Measurements from ENCODE around the gene SIGLEC11. TPM values are rescaled to one million over a fixed set of nuclear protein-coding genes. Genes with fewer than 3 reads are reported as not detected.
A peak's percentile ranks its signal among the peaks of the same experiment; 100 is the strongest.

Gene SIGLEC11
- total and polyA plus RNA-seq, 2 of the 13 experiments (the other 11 are each of a cell fraction or from before 2014, with no cell fraction given) = not detected

DNA sequence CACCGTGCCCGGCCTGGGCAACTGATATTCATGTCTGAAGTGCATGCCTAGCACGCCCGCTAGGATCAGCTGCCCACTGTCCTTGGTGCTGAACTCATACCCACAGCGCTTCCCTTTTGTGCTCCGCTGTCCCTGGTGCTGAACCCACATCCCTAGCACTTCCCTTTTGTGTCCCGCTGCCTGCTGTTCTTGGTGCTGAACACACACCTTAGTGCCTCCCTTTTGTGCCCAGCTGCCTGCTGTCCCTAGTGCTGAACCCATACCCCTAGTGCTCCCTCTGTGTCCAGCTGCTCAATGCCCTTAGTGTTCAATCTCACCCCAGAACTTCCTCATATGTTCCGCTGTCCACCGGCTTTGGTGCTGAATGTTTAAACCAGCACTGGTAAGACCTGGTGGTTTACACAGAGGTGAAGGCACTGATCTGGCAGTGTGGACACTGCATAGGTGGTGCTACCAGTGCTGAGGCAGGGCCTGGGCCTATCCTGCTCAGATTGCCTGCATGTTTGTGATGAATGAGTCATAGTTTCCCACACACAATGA lies 26.3 kb upstream of the SIGLEC11 start (continued):
- TF ChIP-seq ZBTB7A (CRISPR knock-in tag; IDR thresholded peaks at IDR 0.05) (peak; percentile 100), ZFYVE20 (CRISPR knock-in tag; IDR thresholded peaks at IDR 0.05; ENCODE audit: borderline replicate concordance, low read depth) (peak; percentile 100), SMC3 (IDR thresholded peaks at IDR 0.05; ENCODE audit: low read length) (no peak), KDM6A (CRISPR knock-in tag; IDR thresholded peaks at IDR 0.05; ENCODE audit: low read depth) (peak; percentile 65; the same call in 1 of the 2 replicates), CBFB (CRISPR knock-in tag; IDR thresholded peaks at IDR 0.05) (peak; percentile 97), ZNF883 (CRISPR knock-in tag; IDR thresholded peaks at IDR 0.05; ENCODE audit: not compliant biosample characterization) (peak; percentile 100), ZNF605 (CRISPR knock-in tag; IDR thresholded peaks at IDR 0.05) (peak; percentile 100), ZNF83 (CRISPR knock-in tag; IDR thresholded peaks at IDR 0.05; ENCODE audit: borderline replicate concordance) (peak; percentile 100), MTA1 (CRISPR knock-in tag; IDR thresholded peaks at IDR 0.05; ENCODE audit: borderline replicate concordance) (peak; percentile 98), ZNF367 (CRISPR knock-in tag; IDR thresholded peaks at IDR 0.05; ENCODE audit: borderline replicate concordance) (peak; percentile 100), ZNF781 (CRISPR knock-in tag; IDR thresholded peaks at IDR 0.05; ENCODE audit: borderline replicate concordance, not compliant biosample characterization) (peak; percentile 100), PTBP1 (IDR thresholded peaks at IDR 0.05; ENCODE audit: low read depth, low read length, poor library complexity, severe bottlenecking) (no peak), MEIS1 (CRISPR knock-in tag; IDR thresholded peaks at IDR 0.05; ENCODE audit: borderline replicate concordance) (peak; percentile 100), ZNF326 (CRISPR knock-in tag; IDR thresholded peaks at IDR 0.05; ENCODE audit: borderline replicate concordance) (peak; percentile 97), FOXO1 (CRISPR knock-in tag; IDR thresholded peaks at IDR 0.05) (peak; percentile 98), BHLHE40 (IDR thresholded peaks at IDR 0.05; ENCODE audit: low read length) (no peak), ZNF792 (CRISPR knock-in tag; IDR thresholded peaks at IDR 0.05) (peak; percentile 100)
- TF ChIP-seq, protein P1, sequence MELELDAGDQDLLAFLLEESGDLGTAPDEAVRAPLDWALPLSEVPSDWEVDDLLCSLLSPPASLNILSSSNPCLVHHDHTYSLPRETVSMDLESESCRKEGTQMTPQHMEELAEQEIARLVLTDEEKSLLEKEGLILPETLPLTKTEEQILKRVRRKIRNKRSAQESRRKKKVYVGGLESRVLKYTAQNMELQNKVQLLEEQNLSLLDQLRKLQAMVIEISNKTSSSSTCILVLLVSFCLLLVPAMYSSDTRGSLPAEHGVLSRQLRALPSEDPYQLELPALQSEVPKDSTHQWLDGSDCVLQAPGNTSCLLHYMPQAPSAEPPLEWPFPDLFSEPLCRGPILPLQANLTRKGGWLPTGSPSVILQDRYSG (CRISPR knock-in tag; IDR thresholded peaks at IDR 0.05) = peak; percentile 100
- TF ChIP-seq, protein P2, sequence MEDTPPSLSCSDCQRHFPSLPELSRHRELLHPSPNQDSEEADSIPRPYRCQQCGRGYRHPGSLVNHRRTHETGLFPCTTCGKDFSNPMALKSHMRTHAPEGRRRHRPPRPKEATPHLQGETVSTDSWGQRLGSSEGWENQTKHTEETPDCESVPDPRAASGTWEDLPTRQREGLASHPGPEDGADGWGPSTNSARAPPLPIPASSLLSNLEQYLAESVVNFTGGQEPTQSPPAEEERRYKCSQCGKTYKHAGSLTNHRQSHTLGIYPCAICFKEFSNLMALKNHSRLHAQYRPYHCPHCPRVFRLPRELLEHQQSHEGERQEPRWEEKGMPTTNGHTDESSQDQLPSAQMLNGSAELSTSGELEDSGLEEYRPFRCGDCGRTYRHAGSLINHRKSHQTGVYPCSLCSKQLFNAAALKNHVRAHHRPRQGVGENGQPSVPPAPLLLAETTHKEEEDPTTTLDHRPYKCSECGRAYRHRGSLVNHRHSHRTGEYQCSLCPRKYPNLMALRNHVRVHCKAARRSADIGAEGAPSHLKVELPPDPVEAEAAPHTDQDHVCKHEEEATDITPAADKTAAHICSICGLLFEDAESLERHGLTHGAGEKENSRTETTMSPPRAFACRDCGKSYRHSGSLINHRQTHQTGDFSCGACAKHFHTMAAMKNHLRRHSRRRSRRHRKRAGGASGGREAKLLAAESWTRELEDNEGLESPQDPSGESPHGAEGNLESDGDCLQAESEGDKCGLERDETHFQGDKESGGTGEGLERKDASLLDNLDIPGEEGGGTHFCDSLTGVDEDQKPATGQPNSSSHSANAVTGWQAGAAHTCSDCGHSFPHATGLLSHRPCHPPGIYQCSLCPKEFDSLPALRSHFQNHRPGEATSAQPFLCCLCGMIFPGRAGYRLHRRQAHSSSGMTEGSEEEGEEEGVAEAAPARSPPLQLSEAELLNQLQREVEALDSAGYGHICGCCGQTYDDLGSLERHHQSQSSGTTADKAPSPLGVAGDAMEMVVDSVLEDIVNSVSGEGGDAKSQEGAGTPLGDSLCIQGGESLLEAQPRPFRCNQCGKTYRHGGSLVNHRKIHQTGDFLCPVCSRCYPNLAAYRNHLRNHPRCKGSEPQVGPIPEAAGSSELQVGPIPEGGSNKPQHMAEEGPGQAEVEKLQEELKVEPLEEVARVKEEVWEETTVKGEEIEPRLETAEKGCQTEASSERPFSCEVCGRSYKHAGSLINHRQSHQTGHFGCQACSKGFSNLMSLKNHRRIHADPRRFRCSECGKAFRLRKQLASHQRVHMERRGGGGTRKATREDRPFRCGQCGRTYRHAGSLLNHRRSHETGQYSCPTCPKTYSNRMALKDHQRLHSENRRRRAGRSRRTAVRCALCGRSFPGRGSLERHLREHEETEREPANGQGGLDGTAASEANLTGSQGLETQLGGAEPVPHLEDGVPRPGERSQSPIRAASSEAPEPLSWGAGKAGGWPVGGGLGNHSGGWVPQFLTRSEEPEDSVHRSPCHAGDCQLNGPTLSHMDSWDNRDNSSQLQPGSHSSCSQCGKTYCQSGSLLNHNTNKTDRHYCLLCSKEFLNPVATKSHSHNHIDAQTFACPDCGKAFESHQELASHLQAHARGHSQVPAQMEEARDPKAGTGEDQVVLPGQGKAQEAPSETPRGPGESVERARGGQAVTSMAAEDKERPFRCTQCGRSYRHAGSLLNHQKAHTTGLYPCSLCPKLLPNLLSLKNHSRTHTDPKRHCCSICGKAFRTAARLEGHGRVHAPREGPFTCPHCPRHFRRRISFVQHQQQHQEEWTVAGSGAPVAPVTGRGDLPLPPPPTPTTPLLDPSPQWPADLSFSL (CRISPR knock-in tag; IDR thresholded peaks at IDR 0.05) = peak; percentile 95
- TF ChIP-seq, protein P3, sequence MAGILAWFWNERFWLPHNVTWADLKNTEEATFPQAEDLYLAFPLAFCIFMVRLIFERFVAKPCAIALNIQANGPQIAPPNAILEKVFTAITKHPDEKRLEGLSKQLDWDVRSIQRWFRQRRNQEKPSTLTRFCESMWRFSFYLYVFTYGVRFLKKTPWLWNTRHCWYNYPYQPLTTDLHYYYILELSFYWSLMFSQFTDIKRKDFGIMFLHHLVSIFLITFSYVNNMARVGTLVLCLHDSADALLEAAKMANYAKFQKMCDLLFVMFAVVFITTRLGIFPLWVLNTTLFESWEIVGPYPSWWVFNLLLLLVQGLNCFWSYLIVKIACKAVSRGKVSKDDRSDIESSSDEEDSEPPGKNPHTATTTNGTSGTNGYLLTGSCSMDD (CRISPR knock-in tag; IDR thresholded peaks at IDR 0.05) = peak; percentile 99
- TF ChIP-seq, protein P4, sequence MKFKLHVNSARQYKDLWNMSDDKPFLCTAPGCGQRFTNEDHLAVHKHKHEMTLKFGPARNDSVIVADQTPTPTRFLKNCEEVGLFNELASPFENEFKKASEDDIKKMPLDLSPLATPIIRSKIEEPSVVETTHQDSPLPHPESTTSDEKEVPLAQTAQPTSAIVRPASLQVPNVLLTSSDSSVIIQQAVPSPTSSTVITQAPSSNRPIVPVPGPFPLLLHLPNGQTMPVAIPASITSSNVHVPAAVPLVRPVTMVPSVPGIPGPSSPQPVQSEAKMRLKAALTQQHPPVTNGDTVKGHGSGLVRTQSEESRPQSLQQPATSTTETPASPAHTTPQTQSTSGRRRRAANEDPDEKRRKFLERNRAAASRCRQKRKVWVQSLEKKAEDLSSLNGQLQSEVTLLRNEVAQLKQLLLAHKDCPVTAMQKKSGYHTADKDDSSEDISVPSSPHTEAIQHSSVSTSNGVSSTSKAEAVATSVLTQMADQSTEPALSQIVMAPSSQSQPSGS (CRISPR knock-in tag; IDR thresholded peaks at IDR 0.05) = peak; percentile 99
